HepG2 (cell line): Measurements from ENCODE around the gene RBX1. TPM values are rescaled to one million over a fixed set of nuclear protein-coding genes. Genes with fewer than 3 reads are reported as not detected.

Source experiments
- ATAC-seq: fragments of 200-7000 bp; cut with Tn5 transposase; 3 replicates; pipeline ENCODE4 v1.9.1; 2020; ENCODE audit warnings: mild to moderate bottlenecking, moderate library complexity
- BruUV-seq: library from RNA; stranded (reverse); fragments of 400-500 nt; replicated peaks from 2 replicates; lab custom pipeline; 2021; lab: Mats Ljungman, UMichigan
- CTCF ChIA-PET: fragments of 300-600 bp; formaldehyde crosslinking; extraction: SDS; loops from one replicate; lab custom pipeline; 2021; ENCODE audit warnings: low total read pairs, inconsistent platforms, low intra/inter-chr PET ratio; lab: Yijun Ruan, JAX
- POLR2A ChIA-PET: fragments of 350-600 bp; sonication (Branson Sonifier 250); formaldehyde crosslinking; loops from one replicate; lab custom pipeline; 2020; ENCODE audit warnings: antibody characterized with exemption, inconsistent platforms; lab: Yijun Ruan, JAX
- DNase-seq: peaks from one replicate; pipeline ENCODE4 v3.0.0-alpha.2; 2015; ENCODE audit warnings: low spot score
- FAIRE-seq: peaks from 3 replicates; lab custom pipeline; 2011; peaks lifted over from hg19 to GRCh38; lab: Jason Lieb, UNC
- H2AFZ ChIP-seq: one replicate; pipeline ENCODE4 v1.6.1; 2011; ENCODE audit warnings: low read length, inconsistent platforms
- H3K27ac ChIP-seq: fragments of 300-600 bp; 3 replicates; pipeline ENCODE4 v1.8.0; 2011; ENCODE audit warnings: mixed run types, mild to moderate bottlenecking, mixed read lengths, low read length, inconsistent platforms; ENCODE audit not compliant: insufficient read depth; ENCODE audit errors: extremely low read length
- H3K27me3 ChIP-seq, 2 experiments: fragments of 200-600 bp in 1 of 2; 2 replicates in 1 of 2; 3 replicates in 1 of 2; pipeline versions ENCODE4 v1.6.0 to v1.8.0; 2011; ENCODE audit warnings: low read length in 2 of 2, mild to moderate bottlenecking in 2 of 2, moderate library complexity in 2 of 2, inconsistent platforms in 1 of 2; ENCODE audit not compliant: insufficient read depth in 2 of 2, control insufficient read depth in 1 of 2
- H3K36me3 ChIP-seq, 2 experiments: fragments of 200-600 bp in 1 of 2; replicated peaks in 1 of 2; 2 replicates in 1 of 2; 3 replicates in 1 of 2; pipeline versions ENCODE4 v1.5.1 to v1.8.0; 2011; ENCODE audit warnings: low read length in 2 of 2, inconsistent platforms in 1 of 2; ENCODE audit not compliant: insufficient read depth in 2 of 2, control insufficient read depth in 1 of 2
- H3K4me1 ChIP-seq: 2 replicates; pipeline ENCODE4 v1.5.1; 2012; ENCODE audit warnings: low read length, inconsistent platforms; ENCODE audit not compliant: insufficient read depth
- H3K4me2 ChIP-seq: 2 replicates; pipeline ENCODE4 v1.6.0; 2011; ENCODE audit warnings: low read depth, low read length, inconsistent platforms
- H3K4me3 ChIP-seq, 3 experiments: fragments of 200-600 bp in 1 of 3; sonication (generic), shearing (Covaris generic) in 1 of 3; replicated peaks in 1 of 3; 2 replicates each; pipeline ENCODE4 v1.5.1; 2011 to 2016; ENCODE audit warnings: low read length in 3 of 3, inconsistent platforms in 2 of 3, low read depth in 2 of 3, mild to moderate bottlenecking in 2 of 3, control low read depth in 1 of 3, mixed read lengths in 1 of 3; ENCODE audit not compliant: insufficient read depth in 1 of 3
- H3K79me2 ChIP-seq: one replicate; pipeline ENCODE4 v1.6.1; 2011; ENCODE audit warnings: low read length, inconsistent platforms; ENCODE audit not compliant: insufficient read depth
- H3K9ac ChIP-seq: 2 replicates; pipeline ENCODE4 v1.6.0; 2011; ENCODE audit warnings: mild to moderate bottlenecking, low read depth, low read length, inconsistent platforms; ENCODE audit not compliant: insufficient read depth
- H3K9me3 ChIP-seq: 2 replicates; pipeline ENCODE4 v1.5.1; 2012; ENCODE audit warnings: mild to moderate bottlenecking, low read length
- H4K20me1 ChIP-seq: 2 replicates; pipeline ENCODE4 v1.6.0; 2011; ENCODE audit warnings: inconsistent platforms, mild to moderate bottlenecking, low read length, moderate library complexity; ENCODE audit not compliant: insufficient read depth
- CEBPB ChIP-seq: IDR thresholded peaks from 2 replicates; pipeline ENCODE4 v1.6.1; 2011; ENCODE audit warnings: low read depth, low read length, improper control_type of control experiment, borderline replicate concordance
- ELF1 ChIP-seq: sonication (generic); formaldehyde crosslinking; IDR thresholded peaks from 2 replicates; pipeline ENCODE4 v1.4.0; 2020; ENCODE audit warnings: missing genetic modification reagents
- KLF11 ChIP-seq: IDR thresholded peaks from 2 replicates; pipeline ENCODE4 v1.6.1; 2016; ENCODE audit warnings: missing compliant biosample characterization
- POLR2G ChIP-seq: fragments of 200-400 bp; formaldehyde crosslinking; IDR thresholded peaks from 2 replicates; pipeline ENCODE4 v1.6.1; 2018; ENCODE audit warnings: mild to moderate bottlenecking, low read depth, low read length, moderate library complexity
- ZNF124 ChIP-seq: sonication (generic); formaldehyde crosslinking; IDR thresholded peaks from 2 replicates; pipeline ENCODE4 v1.4.0; 2020; ENCODE audit warnings: missing genetic modification reagents
- WGBS: methylation state at CpG from one replicate; pipeline ENCODE4 v1.1.6; 2017; ENCODE audit warnings: low lambda C conversion rate; 5-methylcytosine and 5-hydroxymethylcytosine counted together
- in situ Hi-C: cut with HindIII; loops from 2 replicates; pipeline ENCODE4 v1.10.0; 2017; ENCODE audit warnings: low pct_unique_long_range_greater_than_20kb; ENCODE audit not compliant: extremely low pct_ligation_motif_present
- intact Hi-C: fragments of 100-400 bp; cut with micrococcal nuclease; formaldehyde crosslinking; loops from one replicate; pipeline ENCODE4 v1.10.0; 2022; ENCODE audit not compliant: unreplicated experiment
- polyA plus RNA-seq, 8 experiments: library from polyadenylated mRNA; depleted of rRNA in 3 of 8; stranded (reverse) in 7 of 8; unstranded in 1 of 8; fragments of >200 nt; fragmentation: Illumina TruSeq in 4 of 8; extraction: Trizol in 4 of 8; gene quantifications; 2 replicates each; pipeline versions ENCODE4 v1.2.1 to v1.2.3, GENCODE V29; 2011 to 2016; ENCODE audit warnings: low read depth in 4 of 8, missing spikeins in 1 of 8, mixed read lengths in 1 of 8; ENCODE audit not compliant: insufficient read depth in 1 of 8
- total RNA-seq, 5 experiments: library from RNA; depleted of rRNA; stranded (reverse); fragments of >200 nt; fragmentation: Illumina TruSeq; extraction: Trizol; gene quantifications; 2 replicates each; pipeline ENCODE4 v1.2.3, GENCODE V29; 2016; ENCODE audit warnings: low read depth in 1 of 5

Gene RBX1
- total and polyA plus RNA-seq, 2 of the 13 experiments (the other 11 are each of a cell fraction or from before 2014, with no cell fraction given) = 84.9 to 90.2 TPM

DNA sequence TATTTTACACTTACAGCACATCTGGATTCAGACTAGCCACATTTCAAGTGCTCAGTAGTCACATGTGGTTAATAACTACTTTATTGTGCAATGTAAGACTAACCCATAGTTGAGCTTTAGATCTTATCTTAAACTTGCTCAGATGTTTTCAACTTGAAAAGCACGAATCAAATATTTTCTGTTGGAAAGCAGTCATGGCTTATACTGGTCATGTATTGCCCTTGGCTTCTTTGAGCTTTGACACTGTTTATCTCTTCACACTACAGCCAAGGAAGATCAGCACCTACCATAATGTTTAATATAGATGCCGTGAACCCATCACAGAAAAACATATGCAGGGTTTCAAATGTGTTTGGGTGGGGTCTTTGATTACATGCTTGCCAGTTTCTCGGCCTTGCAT lies 4.4 kb downstream of the RBX1 start:
- Histone ChIP-seq H2AFZ (no peak overlapping the region), H4K20me1 (no peaks in the 10 kb centered on the region), H3K4me2 (no peak overlapping the region), H3K36me3 (peaks cover 3 to 24% of the 10 kb centered on the region in 2 experiments; a peak in 3 of 5 replicates), H3K9me3 (no peaks in the 10 kb centered on the region), H3K4me1 (peaks cover 19% of the 10 kb centered on the region), H3K9ac (no peak overlapping the region), H3K27ac (no peak overlapping the region), H3K27me3 (no peaks in the 10 kb centered on the region; a peak in 1 of 5 replicates), H3K79me2 (peaks cover 55% of the 10 kb centered on the region), H3K4me3 (no peak overlapping the region)
- 93% methylated on average over 3 of the region's 3 CpGs for WGBS
- ATAC-seq (no peak), DNase-seq (no peak), FAIRE-seq (no peak)
- TF ChIP-seq CEBPB (peak; percentile 29; the same call in 1 of the 2 replicates), ELF1 (CRISPR knock-in tag) (no peak), ZNF124 (no peak)
- CTCF ChIA-PET = no interaction called here
- POLR2A ChIA-PET = no interaction called here
- in situ Hi-C loops (no loop called here), intact Hi-C loops (no loop called here)
- BruUV-seq = TSS peak; percentile 2

DNA sequence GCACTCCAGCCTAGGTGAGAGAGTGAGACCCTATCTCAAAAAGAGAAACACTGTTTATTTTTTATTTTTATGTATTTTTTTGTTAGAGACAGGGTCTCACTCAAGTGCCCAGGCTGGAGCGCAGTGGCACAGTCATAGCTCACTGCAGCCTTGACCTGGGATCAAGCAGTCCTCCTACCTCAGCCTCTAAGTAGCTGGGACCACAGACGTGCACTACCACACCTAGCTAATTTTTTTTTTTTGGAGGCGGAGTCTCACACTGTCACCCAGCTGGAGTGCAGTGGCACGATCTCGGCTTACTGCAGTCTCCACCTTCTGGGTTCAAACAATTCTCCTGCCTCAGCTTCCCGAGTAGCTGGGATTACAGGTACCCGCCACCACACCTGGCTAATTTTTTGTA lies 6.4 kb downstream of the RBX1 start:
- WGBS = 94% methylated on average over 7 of the region's 7 CpGs
- DNase-seq (no peak), FAIRE-seq (no peak), ATAC-seq (no peak)
- intact Hi-C loops = no loop called here
- Histone ChIP-seq H3K9ac (no peak overlapping the region), H3K4me1 (peaks cover 15% of the 10 kb centered on the region), H3K79me2 (peaks cover 45% of the 10 kb centered on the region), H3K27me3 (no peaks in the 10 kb centered on the region), H3K4me2 (no peak overlapping the region), H3K36me3 (peaks cover 4 to 31% of the 10 kb centered on the region in 2 experiments; a peak in 4 of 5 replicates), H4K20me1 (no peaks in the 10 kb centered on the region), H3K4me3 (no peak overlapping the region), H3K9me3 (no peaks in the 10 kb centered on the region), H2AFZ (no peak overlapping the region), H3K27ac (no peak overlapping the region)
- in situ Hi-C loops = no loop called here
- ChIA-PET POLR2A (no interaction called here), CTCF (no interaction called here)
- TF ChIP-seq KLF11 (CRISPR knock-in tag) (no peak), POLR2G (0 out of 2 replicates have a peak, but pooled peaks have one; percentile 10)
- no TSS peak for BruUV-seq
